HG03342 (cell line): ENCODE results near the gene GBX1.

Experiments used
- ATAC-seq: cut with Tn5 transposase; IDR thresholded peaks from one replicate; pipeline ENCODE4 v1.9.1; 2021; ENCODE audit warnings: mild to moderate bottlenecking, moderate library complexity; ENCODE audit not compliant: unreplicated experiment

GBX1 gene

GRCh38 chr7:151194188-151194587 is 26.7 kb upstream of the GBX1 start:
- no peak for ATAC-seq

DNA sequence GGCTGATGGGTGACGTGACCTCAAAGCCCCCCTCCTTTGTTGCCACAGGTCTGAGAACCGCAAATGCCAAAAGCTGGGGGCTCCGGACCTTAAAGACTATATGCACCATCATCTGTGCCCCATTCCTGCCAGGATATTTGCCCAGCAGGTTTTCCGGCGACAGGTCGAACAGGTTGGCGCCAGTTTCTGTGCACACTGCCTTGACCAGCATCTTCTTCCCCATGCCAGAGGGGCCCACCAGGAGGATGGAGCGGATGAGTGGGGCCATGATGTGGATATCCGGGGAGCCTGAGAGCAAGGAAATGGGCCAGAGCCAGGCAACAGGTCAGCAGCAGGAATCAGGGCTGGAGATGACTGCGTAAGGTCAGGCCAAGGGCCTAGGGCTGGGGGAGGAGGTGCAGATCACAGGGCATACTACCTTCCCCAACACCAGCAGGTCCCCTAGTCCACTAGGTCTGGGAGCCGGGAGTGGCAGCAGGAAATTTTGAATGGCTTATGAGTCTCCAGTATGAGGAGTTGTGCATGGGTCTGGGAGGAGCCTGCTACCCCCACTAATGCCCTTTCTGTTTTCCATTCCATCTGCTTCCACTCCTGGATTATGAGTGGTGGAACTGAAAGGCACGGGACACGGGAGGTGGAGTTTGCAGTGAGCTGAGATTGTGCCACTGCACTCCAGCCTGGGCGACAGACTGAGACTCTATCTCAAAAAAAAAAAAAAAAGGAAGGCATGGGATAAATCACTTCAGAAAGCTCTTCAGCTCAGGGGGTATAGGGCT is 25.9 kb upstream of the GBX1 start:
- ATAC-seq, result no peak

GRCh38 chr7:151192002-151192539 is 24.6 kb upstream of the GBX1 start:
- no peak for ATAC-seq

DNA sequence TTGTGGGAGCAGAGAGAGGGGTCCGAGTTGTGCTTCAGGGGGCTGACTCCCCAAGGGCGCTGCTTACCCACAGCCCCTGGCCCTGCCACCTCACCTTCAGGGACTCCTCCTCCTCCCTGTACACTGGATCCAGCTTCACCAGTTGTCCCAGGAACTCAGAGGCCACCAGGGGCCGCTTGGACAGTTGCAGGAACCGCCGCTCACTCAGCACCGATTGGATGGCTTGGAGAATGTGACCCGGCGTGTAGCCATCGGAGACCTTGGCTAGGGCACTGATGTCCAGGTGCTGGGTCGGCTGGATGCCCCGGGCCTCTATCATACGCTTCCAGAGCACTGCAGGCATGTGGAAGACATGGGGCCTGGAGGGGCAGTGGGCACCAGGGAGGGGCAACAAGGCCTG is 24.1 kb upstream of the GBX1 start:
- no peak for ATAC-seq

GRCh38 chr7:151189038-151189437 is 21.5 kb upstream of the GBX1 start:
- ATAC-seq, result no peak

- ATAC-seq, result no peak
These were observed 20.7 kb upstream of the GBX1 start for GRCh38 chr7:151188252-151188542.

DNA sequence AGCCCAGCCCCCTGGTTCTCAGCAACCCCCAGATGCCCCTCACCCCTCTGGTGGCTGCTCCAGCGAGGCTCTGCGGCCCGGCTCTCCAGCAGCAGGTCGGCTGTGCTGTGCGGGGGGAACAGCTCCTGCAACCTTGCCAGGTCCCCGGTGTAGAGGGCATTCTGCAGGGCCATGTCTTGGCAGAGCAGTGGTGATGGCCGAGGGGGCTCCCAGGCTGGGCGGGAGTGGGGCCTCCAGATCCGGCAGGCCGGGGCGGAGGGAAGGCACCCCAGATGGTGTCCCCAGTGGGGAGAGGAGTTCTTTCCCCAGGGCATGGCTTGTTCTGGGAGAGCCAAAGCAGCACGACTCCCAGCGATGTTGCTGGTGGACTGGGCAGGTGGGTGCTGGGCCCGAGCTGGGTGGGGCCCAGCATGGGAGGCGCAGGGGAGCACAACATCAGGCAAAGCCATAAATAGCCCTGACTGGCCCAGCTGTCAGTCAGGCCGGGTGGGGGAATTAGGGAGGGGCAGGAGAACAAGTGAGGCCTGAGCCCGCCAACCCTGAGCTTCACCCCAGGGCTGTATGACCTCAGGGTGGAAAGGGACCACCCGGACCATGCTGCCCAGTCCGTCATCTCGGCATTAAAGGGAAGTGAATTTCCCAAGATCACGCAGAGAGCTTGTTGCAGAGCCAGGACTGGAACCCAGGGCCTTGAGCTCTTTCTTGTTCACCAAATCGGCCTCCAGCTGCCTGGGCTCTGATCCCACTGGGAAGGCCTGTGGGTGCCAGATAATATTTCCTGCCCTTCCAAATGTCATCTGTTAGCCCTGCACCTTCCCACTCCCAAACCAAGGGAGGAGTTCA is 20.1 kb upstream of the GBX1 start:
- ATAC-seq, result no peak

DNA sequence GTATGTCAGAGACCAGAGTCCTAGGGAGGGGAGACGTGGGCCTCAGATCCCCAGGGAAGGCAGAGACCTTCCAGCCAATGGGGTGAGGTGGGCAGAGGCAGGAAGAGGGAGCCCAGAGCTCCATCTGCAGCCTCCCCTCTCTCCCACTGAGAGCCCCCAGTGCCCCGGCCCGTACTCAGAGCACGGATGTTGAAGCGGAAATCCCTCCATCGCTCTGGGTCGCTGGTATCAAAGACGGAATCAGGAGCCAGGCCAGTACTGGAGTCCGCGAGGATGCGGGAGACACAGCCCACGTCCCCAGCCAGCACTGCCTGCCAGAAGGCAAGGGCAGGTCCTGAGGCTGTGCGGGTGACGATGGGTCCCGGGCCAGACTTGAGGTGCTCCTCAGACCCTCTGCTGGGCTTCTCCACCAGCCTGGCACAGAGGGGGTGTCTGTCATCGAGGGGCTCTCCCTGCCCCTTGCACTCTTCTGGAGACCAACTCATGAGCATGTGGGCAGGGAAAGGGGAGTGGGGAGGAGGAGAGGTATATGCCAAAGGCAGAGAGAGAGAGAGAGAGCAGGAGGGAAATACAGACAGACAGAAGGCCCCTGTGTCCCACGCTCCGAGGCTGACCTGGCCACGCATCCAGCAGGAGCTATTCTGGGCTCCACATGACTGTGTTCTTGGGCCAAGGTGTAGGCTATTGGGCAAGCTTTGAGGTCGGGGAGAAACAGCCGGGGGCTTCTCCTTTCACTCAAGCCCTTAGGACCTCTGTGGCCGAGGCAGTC is 19.3 kb upstream of the GBX1 start, which contains the start of gene ASB10:
TSS of gene ASB10 (minus strand) at position 611 of the 769 bp plus-strand sequence. CDS start at position 491, 120 bp downstream.
- no peak for ATAC-seq

DNA sequence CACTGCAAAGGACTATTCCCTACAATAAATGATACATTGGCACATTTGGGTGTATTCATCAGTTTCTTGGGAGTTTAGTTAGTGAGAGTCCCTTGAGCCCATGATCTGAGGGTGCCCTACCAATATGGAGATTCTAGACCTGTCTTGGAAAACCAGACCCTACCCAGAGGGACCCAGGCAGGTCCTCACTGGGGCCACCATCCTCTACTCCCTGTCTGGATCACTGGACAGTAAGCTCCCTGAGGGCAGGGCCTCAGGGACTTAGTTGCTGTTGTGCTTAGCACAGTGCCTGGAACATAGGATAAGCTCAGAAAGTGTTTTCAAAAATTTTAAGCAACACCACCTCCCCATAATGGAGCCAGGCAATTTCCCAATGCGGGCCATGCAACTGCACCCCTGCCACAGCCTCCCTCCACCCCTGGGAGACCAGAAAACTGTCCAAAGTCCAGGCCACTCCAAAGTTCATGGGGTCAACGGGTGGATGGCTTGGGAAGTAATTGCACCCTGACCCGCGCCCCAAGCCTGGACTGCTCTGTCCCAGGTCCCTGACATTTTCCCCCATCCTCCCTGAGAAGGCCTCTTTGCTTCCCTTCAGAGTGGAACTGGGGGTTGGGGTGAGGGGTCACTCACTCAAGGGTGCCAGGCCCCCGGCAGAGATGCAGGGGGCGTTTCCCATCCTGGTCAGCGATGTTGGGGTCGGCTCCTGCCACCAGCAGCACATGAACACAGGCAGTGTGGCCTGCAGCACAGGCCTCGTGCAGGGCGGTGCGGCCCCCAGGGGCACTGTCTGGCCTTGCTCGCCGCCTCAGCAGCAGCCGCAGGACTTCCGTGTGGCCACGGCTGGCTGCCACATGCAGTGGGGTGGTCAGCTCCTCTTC is 18.5 kb upstream of the GBX1 start:
- ATAC-seq, result no peak

DNA sequence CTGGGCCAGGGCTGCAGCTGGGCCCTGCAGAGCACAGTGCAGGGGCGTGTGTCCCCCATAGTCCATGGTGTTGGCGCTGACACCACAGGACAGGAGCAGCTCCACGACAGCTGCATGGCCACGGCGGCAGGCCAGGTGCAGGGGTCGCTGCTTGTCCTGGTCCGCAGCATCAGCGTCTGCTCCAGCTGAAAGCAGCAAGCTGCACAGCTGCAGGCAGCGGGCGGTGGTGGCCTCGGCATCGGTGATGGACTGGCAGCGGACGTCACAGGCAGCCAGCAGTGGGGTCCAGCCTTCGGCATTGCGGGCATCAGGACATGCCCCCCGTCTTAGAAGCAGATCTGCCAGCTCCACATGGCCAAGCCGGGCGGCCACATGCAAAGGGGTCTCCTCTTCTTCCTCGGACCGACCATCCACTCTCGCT is 13.5 kb upstream of the GBX1 start:
- ATAC-seq, result no peak

DNA sequence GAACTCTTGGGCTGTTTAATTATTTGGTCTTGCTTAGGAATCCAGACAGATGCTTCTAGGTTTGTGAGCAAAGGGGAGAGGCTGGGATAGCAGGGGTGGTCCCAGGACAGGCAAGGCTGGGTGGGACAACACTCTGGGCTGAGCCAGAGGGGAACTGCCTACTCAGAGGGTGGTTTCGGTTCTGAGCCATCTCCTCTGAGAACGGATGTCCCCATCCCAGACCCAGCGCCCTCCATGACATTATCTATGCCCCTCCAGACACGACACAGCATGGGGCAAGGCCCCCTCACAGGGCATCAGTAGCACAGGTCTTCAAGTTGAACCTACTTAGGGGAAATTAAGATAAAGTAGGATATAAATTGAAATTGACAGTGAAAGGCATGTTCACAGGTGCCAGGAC is 12.5 kb upstream of the GBX1 start:
- no peak for ATAC-seq

GRCh38 chr7:151179287-151179860 is 11.9 kb upstream of the GBX1 start:
- ATAC-seq, result no peak

DNA sequence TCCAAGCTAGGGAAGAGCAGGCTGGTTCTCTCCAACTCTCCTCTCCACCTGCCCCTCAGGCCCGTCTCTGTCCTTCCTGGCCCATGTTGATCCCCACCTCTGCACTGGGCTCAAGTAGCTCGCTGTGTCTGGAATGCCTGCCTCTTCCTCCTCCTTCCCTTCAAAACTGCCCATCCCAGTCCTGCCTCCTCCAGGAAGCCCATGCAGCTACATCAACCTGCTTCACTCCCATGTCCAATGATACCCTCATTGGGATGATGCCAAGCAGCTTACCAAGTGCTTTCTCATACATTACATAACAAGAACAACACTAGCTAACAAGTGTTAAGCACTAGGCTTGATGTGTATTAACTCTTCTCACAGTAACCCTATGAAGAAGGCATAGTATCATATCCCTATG is 11.3 kb upstream of the GBX1 start:
- ATAC-seq, result no peak

DNA sequence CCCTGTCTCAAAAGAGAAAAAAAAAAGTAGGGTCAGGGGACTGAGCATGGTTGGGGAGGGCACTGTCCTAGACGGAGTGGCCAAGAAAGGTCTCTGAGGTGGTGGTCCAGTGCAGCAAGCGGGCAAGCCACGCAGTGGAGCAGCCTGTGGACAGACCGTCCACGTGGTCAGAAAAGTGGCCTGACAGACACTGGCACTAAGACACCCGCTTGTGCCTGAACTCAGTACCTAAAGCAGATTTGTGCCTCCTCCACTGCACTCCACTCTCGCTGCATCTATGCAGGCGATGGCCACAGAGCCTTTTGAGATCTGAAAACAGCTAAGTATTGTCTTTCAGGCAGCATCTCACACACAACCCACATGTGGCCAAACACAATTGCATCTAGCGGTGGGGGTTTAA is 10.7 kb upstream of the GBX1 start:
- no peak for ATAC-seq

GRCh38 chr7:151177310-151177709 is 9.8 kb upstream of the GBX1 start:
- no peak for ATAC-seq

- ATAC-seq, result no peak
These were observed 8.9 kb upstream of the GBX1 start for GRCh38 chr7:151176401-151176800.

- no peak for ATAC-seq
These were observed 8.4 kb upstream of the GBX1 start for GRCh38 chr7:151175793-151176311.

GRCh38 chr7:151175047-151175792 is 7.7 kb upstream of the GBX1 start:
- ATAC-seq, result no peak
